Heart left ventricle (tissue), 16 donors: ENCODE results near the gene SPTLC3. TPM values are rescaled to one million over a fixed set of nuclear protein-coding genes. Genes with fewer than 3 reads are reported as not detected.

ENCODE experiments used
- ATAC-seq, 4 donors: fragments of 200-7000 bp; cut with Tn5 transposase; one replicate each; pipeline ENCODE4 v1.9.1; 2020 to 2022; ENCODE audit warnings: moderate library complexity in 4 of 4, mild to moderate bottlenecking in 3 of 4, moderate number of reproducible peaks in 1 of 4
- DNase-seq, 5 donors: peaks; one replicate each; pipeline ENCODE4 v3.0.0-alpha.2; 2020
- H3K27ac ChIP-seq, 12 donors: fragments of 200-600 bp; sonication (generic) in 4 of 12; one replicate each; pipeline versions ENCODE4 v1.5.0 to v1.8.0; 2016 to 2022; ENCODE audit warnings: mild to moderate bottlenecking in 2 of 12
- H3K27me3 ChIP-seq, 9 donors: fragments of 200-600 bp; sonication (generic) in 2 of 9; one replicate each; pipeline versions ENCODE4 v1.5.1 to v1.8.0; 2016 to 2022; ENCODE audit warnings: mild to moderate bottlenecking in 3 of 9
- H3K36me3 ChIP-seq, 9 donors: fragments of 200-600 bp; sonication (generic) in 2 of 9; one replicate each; pipeline versions ENCODE4 v1.5.0 to v1.8.0; 2018 to 2022; ENCODE audit warnings: mild to moderate bottlenecking in 2 of 9
- H3K4me1 ChIP-seq, 12 donors: fragments of 200-600 bp; sonication (generic) in 4 of 12; one replicate each; pipeline versions ENCODE4 v1.5.0 to v1.8.0; 2016 to 2022; ENCODE audit warnings: mild to moderate bottlenecking in 3 of 12
- H3K4me3 ChIP-seq, 12 donors: fragments of 200-600 bp; sonication (generic) in 4 of 12; one replicate each; pipeline versions ENCODE4 v1.5.0 to v1.8.0; 2017 to 2022; ENCODE audit warnings: mild to moderate bottlenecking in 9 of 12, moderate library complexity in 4 of 12
- H3K9me3 ChIP-seq, 12 donors: fragments of 200-600 bp; sonication (generic) in 4 of 12; one replicate each; pipeline versions ENCODE4 v1.5.0 to v1.8.0; 2016 to 2022; ENCODE audit warnings: mild to moderate bottlenecking in 1 of 12
- CTCF ChIP-seq, 12 donors: fragments of 200-600 bp; sonication (generic) in 4 of 12; IDR thresholded peaks; one replicate each; pipeline versions ENCODE4 v1.5.0 to v1.8.0; 2018 to 2022; ENCODE audit warnings: antibody characterized with exemption in 12 of 12, mild to moderate bottlenecking in 5 of 12
- POLR2A ChIP-seq, 2 donors: fragments of 450-650 bp; IDR thresholded peaks; one replicate each; pipeline ENCODE4 v1.6.1; 2017; ENCODE audit warnings: antibody characterized with exemption in 2 of 2, mild to moderate bottlenecking in 2 of 2, moderate library complexity in 2 of 2
- WGBS, 4 donors: extraction: QIAGEN DNeasy Blood & Tissue Kit in 2 of 4; methylation state at CpG; one replicate each; pipeline versions ENCODE4 v1.1.5 to v1.1.7; 2013 to 2018; 5-methylcytosine and 5-hydroxymethylcytosine counted together
- intact Hi-C, 10 donors: fragments of 100-400 bp; cut with DNase I; formaldehyde crosslinking; loops; one replicate each; pipeline versions ENCODE4 v1.11.1 to v1.14.2; 2022
- polyA plus RNA-seq, 2 donors: library from polyadenylated mRNA; stranded (reverse); fragments of 200-250 nt; gene quantifications; one replicate each; pipeline ENCODE4 v1.2.3, GENCODE V29; 2013
- total RNA-seq, 9 donors: library from RNA; depleted of rRNA in 2 of 9; stranded (reverse); fragments of >200 nt in 2 of 9; fragmentation: NEBNext Ultra II Directional in 3 of 9; extraction: Animal tissue kit (Norgen Biotek cat#: 25700) in 3 of 9; gene quantifications; one replicate each; pipeline versions ENCODE4 v1.1.0 to v1.2.4, GENCODE V29; 2016 to 2023
- donor health status: ischemic (EF 13 %, LVEDD 7.1; RV severe dilation, severe dysfunction).
- donor health status: healthy with polysubstance abuse.
- donor health status: DM: no; HTN: yes; CAD: no.
- donor health status: DM: no; HTN: no; CAD: no.
- donor health status: ischemic (EF 25% LVEDD 6.9; RV normal size, moderate dysfunction).
- donor health status: ischemic (EF 25% LVEDD 5.7; RV mildly dilated, moderate dysfunction).
- donor health status: healthy.
- donor health status: DM: yes; HTN: yes; CAD: no.
- donor health status: ischemic (EF 35%, LVEDD 5.7; RV mildly dilated, moderate dysfunction).
- donor health status: nonischemic (EF 11% LVEDD 7.7; RV severe dilation, severe dysfunction).
- donor health status: DM: yes; HTN: yes; CAD: no.
- donor health status: PGD.
- donor health status: ischemic (EF 29% LVEDD 5.4; RV normal size, mild dysfunction).
- donor health status: nonischemic (EF 23%, LVEDD 6.1; RV moderate dilation, normal function).

Gene SPTLC3
- total and polyA plus RNA-seq, 11 donors, result 0.57 to 15.4 (median 6.0) TPM

GRCh38 chr20:12967932-12968331 lies 40.8 kb upstream of the SPTLC3 start:
- no peak for DNase-seq
- Histone ChIP-seq H3K27ac (no peak overlapping the region), H3K4me1 (no peaks in the 10 kb centered on the region), H3K36me3 (no peaks in the 10 kb centered on the region), H3K27me3 (no peaks in the 10 kb centered on the region), H3K9me3 (no peaks in the 10 kb centered on the region), H3K4me3 (no peak overlapping the region)
- no peak for ATAC-seq
- TF ChIP-seq CTCF (IDR thresholded peaks at IDR 0.05), result no peak
- no peak for TF ChIP-seq POLR2A (IDR thresholded peaks at IDR 0.05)
- intact Hi-C loops, result loop anchor here in 2 of 10 donors (5.0 to 10.0 kb wide), 2 partner anchors 41 to 1293 kb away; no protein-coding TSS in a partner anchor

GRCh38 chr20:12968472-12968871 lies 40.3 kb upstream of the SPTLC3 start:
- no peak for TF ChIP-seq CTCF (IDR thresholded peaks at IDR 0.05)
- TF ChIP-seq POLR2A (IDR thresholded peaks at IDR 0.05), result no peak
- Histone ChIP-seq H3K27me3 (no peaks in the 10 kb centered on the region), H3K4me1 (no peaks in the 10 kb centered on the region), H3K36me3 (no peaks in the 10 kb centered on the region), H3K27ac (no peak overlapping the region), H3K4me3 (no peak overlapping the region), H3K9me3 (no peaks in the 10 kb centered on the region)
- ATAC-seq (no peak), DNase-seq (no peak)
- 91 to 94% (median 92%) methylated on average over 4 of the region's 4 CpGs for WGBS, 4 donors
- intact Hi-C loops, result loop anchor here in 2 of 10 donors (5.0 to 10.0 kb wide), 2 partner anchors 41 to 1294 kb away; no protein-coding TSS in a partner anchor

GRCh38 chr20:12969071-12969669 lies 39.6 kb upstream of the SPTLC3 start:
- no peaks in the 10 kb centered on the region for H3K9me3 ChIP-seq
- no peak for TF ChIP-seq POLR2A (IDR thresholded peaks at IDR 0.05)
- TF ChIP-seq CTCF (IDR thresholded peaks at IDR 0.05), result no peak
- 85 to 90% (median 88%) methylated on average over 7 of the region's 7 CpGs for WGBS, 4 donors

GRCh38 chr20:12970372-12970821 lies 38.4 kb upstream of the SPTLC3 start:
- no peak overlapping the region for H3K4me3 ChIP-seq
- no peak overlapping the region for H3K27ac ChIP-seq
- WGBS, 4 donors, result 44 to 60% (median 54%) methylated on average over 4 of the region's 4 CpGs
- no peaks in the 10 kb centered on the region for H3K36me3 ChIP-seq
- intact Hi-C loops, result loop anchor here in 8 of 10 donors (1.0 to 5.0 kb wide), 5 partner anchors 132 to 332 kb away; no protein-coding TSS in a partner anchor
- no peaks in the 10 kb centered on the region for H3K9me3 ChIP-seq
- ATAC-seq (peak in 2 of 4 donors; percentile 37 to 46), DNase-seq (no peak)
- TF ChIP-seq CTCF (IDR thresholded peaks at IDR 0.05) (peak; percentile 43 to 73 (median 60)), POLR2A (IDR thresholded peaks at IDR 0.05) (no peak)
- H3K4me1 ChIP-seq, result no peaks in the 10 kb centered on the region
- H3K27me3 ChIP-seq, result no peaks in the 10 kb centered on the region

More at GRCh38 chr20:12969071-12969669, 39.6 kb upstream of the SPTLC3 start:
- H3K4me3 ChIP-seq, result no peak overlapping the region
- no peak overlapping the region for H3K27ac ChIP-seq
- no peak for ATAC-seq
- no peaks in the 10 kb centered on the region for H3K4me1 ChIP-seq
- no peaks in the 10 kb centered on the region for H3K27me3 ChIP-seq
- H3K36me3 ChIP-seq, result no peaks in the 10 kb centered on the region
- intact Hi-C loops, result loop anchor here in 2 of 10 donors (5.0 to 10.0 kb wide), 2 partner anchors 42 to 1294 kb away; no protein-coding TSS in a partner anchor
- no peak for DNase-seq
